Mucosa of rectum (tissue), 2 donors: ENCODE data around the gene ADGRG1.
A peak's percentile ranks its signal among the peaks of the same experiment; 100 is the strongest.

ENCODE experiments used
- H3K27ac ChIP-seq, 2 donors: one replicate each; pipeline ENCODE4 v1.7.0; 2013; ENCODE audit warnings: inconsistent platforms in 2 of 2, low read depth in 2 of 2, low read length in 2 of 2
- H3K27me3 ChIP-seq, 2 donors: one replicate each; pipeline ENCODE4 v1.7.0; 2013; ENCODE audit warnings: low read length in 2 of 2; ENCODE audit not compliant: control insufficient read depth in 2 of 2, insufficient read depth in 2 of 2
- H3K36me3 ChIP-seq, 2 donors: one replicate each; pipeline ENCODE4 v1.7.0; 2013; ENCODE audit warnings: low read length in 2 of 2; ENCODE audit not compliant: control insufficient read depth in 2 of 2, insufficient read depth in 2 of 2
- H3K4me1 ChIP-seq, 2 donors: one replicate each; pipeline ENCODE4 v1.7.0; 2013; ENCODE audit warnings: low read length in 2 of 2, mild to moderate bottlenecking in 1 of 2; ENCODE audit not compliant: control insufficient read depth in 2 of 2, insufficient read depth in 2 of 2
- H3K4me3 ChIP-seq, 2 donors: one replicate each; pipeline ENCODE4 v1.7.0; 2013; ENCODE audit warnings: low read length in 2 of 2
- H3K9ac ChIP-seq, 2 donors: one replicate each; pipeline ENCODE4 v1.7.0; 2013; ENCODE audit warnings: low read length in 2 of 2, low read depth in 1 of 2, mild to moderate bottlenecking in 1 of 2
- H3K9me3 ChIP-seq, 2 donors: one replicate each; pipeline ENCODE4 v1.7.0; 2013; ENCODE audit warnings: low read length in 2 of 2; ENCODE audit not compliant: control insufficient read depth in 2 of 2
- donor health status: healthy.
- donor health status: Normal muscosa, but diverticular disease.

ADGRG1 gene

GRCh38 chr16:57626420-57627170, 1.8 kb upstream of the ADGRG1 start:
- H3K9me3 ChIP-seq = no peaks in the 10 kb centered on the region
- H3K36me3 ChIP-seq = peaks cover 0 to 5% of the 10 kb centered on the region in 2 donors
- no peak overlapping the region for H3K4me3 ChIP-seq
- peaks cover 17 to 19% of the 10 kb centered on the region in 2 donors for H3K4me1 ChIP-seq
- H3K9ac ChIP-seq = no peak overlapping the region
- H3K27ac ChIP-seq = no peak overlapping the region
- peaks cover 0 to 2% of the 10 kb centered on the region in 2 donors for H3K27me3 ChIP-seq

GRCh38 chr16:57627184-57627871, 1.1 kb upstream of the ADGRG1 start:
- Histone ChIP-seq H3K4me1 (peaks cover 14 to 18% of the 10 kb centered on the region in 2 donors), H3K36me3 (peaks cover 0 to 5% of the 10 kb centered on the region in 2 donors), H3K27ac (no peak overlapping the region), H3K9me3 (no peaks in the 10 kb centered on the region), H3K9ac (no peak overlapping the region), H3K4me3 (no peak overlapping the region), H3K27me3 (peaks cover 0 to 2% of the 10 kb centered on the region in 2 donors)

- H3K27ac ChIP-seq = peak overlapping the region; percentile 35 to 49
- H3K9ac ChIP-seq = no peak overlapping the region
- peak overlapping the region in 1 of 2 donors; percentile 23 for H3K4me3 ChIP-seq
- H3K36me3 ChIP-seq = peaks cover 0 to 5% of the 10 kb centered on the region in 2 donors
- peaks cover 0 to 8% of the 10 kb centered on the region in 2 donors for H3K4me1 ChIP-seq
- H3K27me3 ChIP-seq = peaks cover 0 to 2% of the 10 kb centered on the region in 2 donors
- H3K9me3 ChIP-seq = no peaks in the 10 kb centered on the region
Observed at GRCh38 chr16:57628783-57629293, 408 bp downstream of the ADGRG1 start.

GRCh38 chr16:57629516-57630406, 1.3 kb downstream of the ADGRG1 start:
- Histone ChIP-seq H3K27ac (peak overlapping the region in 1 of 2 donors; percentile 32), H3K9me3 (no peaks in the 10 kb centered on the region), H3K27me3 (peaks cover 0 to 2% of the 10 kb centered on the region in 2 donors), H3K4me1 (peaks cover 4 to 17% of the 10 kb centered on the region in 2 donors), H3K36me3 (peaks cover 0 to 5% of the 10 kb centered on the region in 2 donors), H3K4me3 (peak overlapping the region in 1 of 2 donors; percentile 13), H3K9ac (no peak overlapping the region)

- no peaks in the 10 kb centered on the region for H3K9me3 ChIP-seq
- H3K36me3 ChIP-seq = peaks cover 0 to 5% of the 10 kb centered on the region in 2 donors
- H3K4me1 ChIP-seq = peaks cover 11 to 24% of the 10 kb centered on the region in 2 donors
- no peak overlapping the region for H3K4me3 ChIP-seq
- H3K27me3 ChIP-seq = peaks cover 0 to 2% of the 10 kb centered on the region in 2 donors
- no peak overlapping the region for H3K9ac ChIP-seq
- H3K27ac ChIP-seq = peak overlapping the region in 1 of 2 donors; percentile 32
Observed at GRCh38 chr16:57630407-57630797, 2.0 kb downstream of the ADGRG1 start.

- Histone ChIP-seq H3K9ac (no peak overlapping the region), H3K27ac (no peak overlapping the region), H3K9me3 (no peaks in the 10 kb centered on the region), H3K4me1 (peaks cover 19 to 32% of the 10 kb centered on the region in 2 donors), H3K27me3 (peaks cover 0 to 2% of the 10 kb centered on the region in 2 donors), H3K4me3 (no peak overlapping the region), H3K36me3 (peaks cover 0 to 5% of the 10 kb centered on the region in 2 donors)
Observed at GRCh38 chr16:57630931-57631845, 2.8 kb downstream of the ADGRG1 start.

- no peak overlapping the region for H3K9ac ChIP-seq
- H3K4me3 ChIP-seq = no peak overlapping the region
- no peak overlapping the region for H3K27ac ChIP-seq
- peaks cover 20 to 35% of the 10 kb centered on the region in 2 donors for H3K4me1 ChIP-seq
- H3K27me3 ChIP-seq = peaks cover 0 to 2% of the 10 kb centered on the region in 2 donors
- peaks cover 0 to 2% of the 10 kb centered on the region in 2 donors for H3K36me3 ChIP-seq
- no peaks in the 10 kb centered on the region for H3K9me3 ChIP-seq
Observed at GRCh38 chr16:57632568-57632967, 4.1 kb downstream of the ADGRG1 start.

GRCh38 chr16:57633383-57634064, 5.1 kb downstream of the ADGRG1 start:
- Histone ChIP-seq H3K27me3 (peaks cover 0 to 2% of the 10 kb centered on the region in 2 donors), H3K4me1 (peaks cover 23 to 30% of the 10 kb centered on the region in 2 donors), H3K4me3 (no peak overlapping the region), H3K9me3 (no peaks in the 10 kb centered on the region), H3K36me3 (peaks cover 0 to 2% of the 10 kb centered on the region in 2 donors), H3K9ac (no peak overlapping the region), H3K27ac (no peak overlapping the region)
